H1 (cell line): ENCODE measurements around the gene CCNK. TPM values are rescaled to one million over a fixed set of nuclear protein-coding genes. Genes with fewer than 3 reads are reported as not detected.

Source experiments
- CTCF ChIA-PET: fragments of 300-600 bp; sonication (Branson Sonifier 250); formaldehyde crosslinking; loops from one replicate; lab custom pipeline; 2021; ENCODE audit not compliant: partially characterized antibody; lab: Charles Lee
- POLR2A ChIA-PET: fragments of 300-600 bp; sonication (Branson Sonifier 250); formaldehyde crosslinking; loops from one replicate; lab custom pipeline; 2021; ENCODE audit warnings: inconsistent platforms; ENCODE audit not compliant: partially characterized antibody; lab: Charles Lee
- DNase-seq, 2 experiments: peaks; one replicate each; pipeline versions ENCODE4 v3.0.0 to v3.0.0-alpha.2; 2010 to 2022; ENCODE audit warnings: low spot score in 2 of 2, low read depth in 1 of 2, mixed read lengths in 1 of 2
- FAIRE-seq: peaks from 2 replicates; lab custom pipeline; 2011; peaks lifted over from hg19 to GRCh38; lab: Jason Lieb, UNC
- H2AFZ ChIP-seq: 2 replicates; pipeline ENCODE4 v1.8.1; 2012; ENCODE audit warnings: low read length, inconsistent platforms
- H2AK5ac ChIP-seq: 2 replicates; pipeline ENCODE4 v1.6.1; 2013; ENCODE audit warnings: low read depth, low read length
- H2BK120ac ChIP-seq: replicated peaks from 2 replicates; pipeline ENCODE3; 2013; ENCODE audit warnings: low read depth, low read length, inconsistent platforms
- H2BK12ac ChIP-seq: 2 replicates; pipeline ENCODE4 v1.6.1; 2013; ENCODE audit warnings: low read depth, low read length
- H2BK15ac ChIP-seq: 2 replicates; pipeline ENCODE4 v1.6.1; 2013; ENCODE audit warnings: low read length
- H2BK20ac ChIP-seq: 2 replicates; pipeline ENCODE4 v1.6.1; 2013; ENCODE audit warnings: low read length
- H2BK5ac ChIP-seq: 2 replicates; pipeline ENCODE4 v1.6.1; 2013; ENCODE audit warnings: low read depth, low read length
- H3K14ac ChIP-seq: 2 replicates; pipeline ENCODE4 v1.6.1; 2013; ENCODE audit warnings: inconsistent platforms; ENCODE audit not compliant: insufficient read length
- H3K18ac ChIP-seq: 2 replicates; pipeline ENCODE4 v1.6.1; 2013; ENCODE audit warnings: low read length; ENCODE audit errors: extremely low read depth
- H3K23ac ChIP-seq: 2 replicates; pipeline ENCODE4 v1.6.1; 2013; ENCODE audit warnings: inconsistent platforms; ENCODE audit not compliant: insufficient read length
- H3K23me2 ChIP-seq: 2 replicates; pipeline ENCODE4 v1.6.1; 2013; ENCODE audit warnings: low read depth, low read length
- H3K27ac ChIP-seq: 2 replicates; pipeline ENCODE4 v1.6.1; 2011; ENCODE audit warnings: low read depth, low read length, inconsistent platforms
- H3K27me3 ChIP-seq, 4 experiments: replicated peaks in 1 of 4; 1 replicate in 1 of 4; 2 replicates in 3 of 4; pipeline versions ENCODE4 v1.6.1 to v1.8.1; 2011 to 2013; ENCODE audit warnings: low read length in 3 of 4, mild to moderate bottlenecking in 3 of 4, inconsistent platforms in 2 of 4, mixed read lengths in 2 of 4, moderate library complexity in 1 of 4; ENCODE audit not compliant: control insufficient read depth in 3 of 4, insufficient read depth in 3 of 4; ENCODE audit errors: extremely low read depth in 1 of 4
- H3K36me3 ChIP-seq, 4 experiments: 2 replicates each; pipeline versions ENCODE4 v1.6.1 to v1.8.1; 2011 to 2013; ENCODE audit warnings: mild to moderate bottlenecking in 4 of 4, low read length in 3 of 4, moderate library complexity in 2 of 4, control low read depth in 1 of 4, inconsistent platforms in 1 of 4; ENCODE audit not compliant: insufficient read depth in 4 of 4, control insufficient read depth in 2 of 4
- H3K4ac ChIP-seq: replicated peaks from 2 replicates; pipeline ENCODE3; 2013; ENCODE audit warnings: low read length, low read depth, mixed read lengths, inconsistent platforms; ENCODE audit not compliant: insufficient read length
- H3K4me1 ChIP-seq, 4 experiments: replicated peaks in 1 of 4; 1 replicate in 1 of 4; 2 replicates in 3 of 4; pipeline versions ENCODE4 v1.6.1 to v1.8.1; 2011 to 2013; ENCODE audit warnings: low read length in 3 of 4, inconsistent platforms in 2 of 4, mixed read lengths in 1 of 4; ENCODE audit not compliant: insufficient read depth in 4 of 4, control insufficient read depth in 3 of 4
- H3K4me2 ChIP-seq, 2 experiments: 2 replicates each; pipeline versions ENCODE4 v1.6.1 to v1.8.1; 2011 to 2013; ENCODE audit warnings: low read depth in 2 of 2, low read length in 2 of 2, control low read depth in 1 of 2, inconsistent platforms in 1 of 2, mild to moderate bottlenecking in 1 of 2; ENCODE audit not compliant: insufficient read depth in 1 of 2
- H3K4me3 ChIP-seq, 4 experiments: fragments of 200-600, 300-600 bp in 1 of 4; sonication (generic), shearing (Covaris generic), sonication (Bioruptor Twin) in 1 of 4; 2 replicates each; pipeline versions ENCODE4 v1.5.1 to v1.8.1; 2011 to 2016; ENCODE audit warnings: low read length in 4 of 4, low read depth in 3 of 4, control low read depth in 2 of 4, inconsistent platforms in 2 of 4, mild to moderate bottlenecking in 2 of 4, mixed read lengths in 1 of 4, moderate library complexity in 1 of 4; ENCODE audit not compliant: insufficient read depth in 2 of 4; ENCODE audit errors: extremely low read depth in 1 of 4
- H3K56ac ChIP-seq: replicated peaks from 2 replicates; pipeline ENCODE3; 2013; ENCODE audit warnings: low read depth, mild to moderate bottlenecking, mixed read lengths, low read length, inconsistent platforms; ENCODE audit not compliant: insufficient read length
- H3K79me1 ChIP-seq: 2 replicates; pipeline ENCODE4 v1.6.1; 2013; ENCODE audit warnings: low read depth, low read length, control low read depth
- H3K79me2 ChIP-seq, 2 experiments: 2 replicates each; pipeline versions ENCODE4 v1.6.1 to v1.8.1; 2012 to 2013; ENCODE audit warnings: low read length in 2 of 2, mild to moderate bottlenecking in 2 of 2, inconsistent platforms in 1 of 2; ENCODE audit not compliant: insufficient read depth in 2 of 2, control insufficient read depth in 1 of 2
- H3K9ac ChIP-seq, 4 experiments: replicated peaks in 1 of 4; 1 replicate in 1 of 4; 2 replicates in 3 of 4; pipeline versions ENCODE4 v1.6.1 to v1.8.1; 2011 to 2013; ENCODE audit warnings: low read depth in 3 of 4, low read length in 3 of 4, control low read depth in 2 of 4, mild to moderate bottlenecking in 2 of 4, moderate library complexity in 2 of 4, inconsistent platforms in 1 of 4; ENCODE audit errors: extremely low read depth in 1 of 4
- H3K9me3 ChIP-seq, 2 experiments: 2 replicates each; pipeline versions ENCODE4 v1.6.1 to v1.8.1; 2012 to 2013; ENCODE audit warnings: mild to moderate bottlenecking in 2 of 2, moderate library complexity in 2 of 2, control low read depth in 1 of 2, inconsistent platforms in 1 of 2, low read depth in 1 of 2, low read length in 1 of 2, mixed read lengths in 1 of 2; ENCODE audit not compliant: insufficient read depth in 2 of 2
- H4K20me1 ChIP-seq, 2 experiments: replicated peaks in 1 of 2; 2 replicates each; pipeline versions ENCODE3 to v1.8.1; 2011 to 2013; ENCODE audit warnings: inconsistent platforms in 2 of 2, low read length in 2 of 2, mild to moderate bottlenecking in 1 of 2; ENCODE audit not compliant: insufficient read depth in 2 of 2, control insufficient read depth in 1 of 2
- H4K5ac ChIP-seq: 2 replicates; pipeline ENCODE4 v1.6.1; 2013; ENCODE audit warnings: low read length, low read depth, mixed read lengths, inconsistent platforms; ENCODE audit not compliant: insufficient read length
- H4K8ac ChIP-seq: 2 replicates; pipeline ENCODE4 v1.8.0; 2013; ENCODE audit warnings: mild to moderate bottlenecking, moderate library complexity, low read length, inconsistent platforms; ENCODE audit not compliant: insufficient read depth; ENCODE audit errors: extremely low read depth
- H4K91ac ChIP-seq: replicated peaks from 2 replicates; pipeline ENCODE3; 2013; ENCODE audit warnings: low read length, mixed read lengths, inconsistent platforms; ENCODE audit not compliant: insufficient read length
- CBX5 ChIP-seq: fragments of 300-800, 300-1000 bp; sonication (generic); IDR thresholded peaks from 2 replicates; pipeline ENCODE4 v1.7.1; 2016; ENCODE audit warnings: antibody characterized with exemption, low read length, low read depth
- CHD1 ChIP-seq: IDR thresholded peaks from 2 replicates; pipeline ENCODE4 v1.6.1; 2012; ENCODE audit warnings: low read depth, low read length, improper control_type of control experiment
- MAFK ChIP-seq: IDR thresholded peaks from 2 replicates; pipeline ENCODE4 v1.6.1; 2012; ENCODE audit warnings: low read depth, mild to moderate bottlenecking, improper control_type of control experiment, low read length
- ZNF274 ChIP-seq: IDR thresholded peaks from 2 replicates; pipeline ENCODE4 v1.7.0; 2012; ENCODE audit warnings: low read length, borderline replicate concordance; ENCODE audit errors: extremely low read depth
- WGBS, 2 experiments: shearing (Covaris generic) in 1 of 2; methylation state at CpG; one replicate each; pipeline versions ENCODE4 v1.1.6 to v1.1.7; 2013 to 2015; ENCODE audit warnings: low lambda C conversion rate in 2 of 2, mixed read lengths in 2 of 2, inconsistent platforms in 1 of 2, low coverage in 1 of 2, missing lambda C conversion rate in 1 of 2; ENCODE audit not compliant: insufficient replicate concordance in 2 of 2, insufficient coverage in 1 of 2, insufficient read length in 1 of 2; ENCODE audit errors: extremely low coverage in 1 of 2, missing lambda C conversion rate in 1 of 2; 5-methylcytosine and 5-hydroxymethylcytosine counted together
- polyA plus RNA-seq, 7 experiments: library from polyadenylated mRNA; depleted of rRNA in 3 of 7; stranded (reverse) in 5 of 7; unstranded in 2 of 7; fragments of >200 nt in 5 of 7; fragments of 200-250 nt in 2 of 7; gene quantifications; 1 replicate in 5 of 7; 2 replicates in 1 of 7; 4 replicates in 1 of 7; pipeline versions ENCODE4 v1.2.1 to v1.2.3, GENCODE V29; 2011 to 2013; ENCODE audit warnings: missing spikeins in 2 of 7, mixed read lengths in 2 of 7
- total RNA-seq: library from RNA; stranded (reverse); fragmentation: NEBNext Ultra II Directional; extraction: Animal tissue kit (Norgen Biotek cat#: 25700); gene quantifications from 2 replicates; pipeline ENCODE4 v1.2.1, GENCODE V29; 2021
- TF ChIP-seq, protein P1 (sequence below), 3 experiments: IDR thresholded peaks; 1 replicate in 2 of 3; 2 replicates in 1 of 3; pipeline versions ENCODE4 v1.5.1 to v1.6.1; 2011; ENCODE audit warnings: low read length in 3 of 3, mild to moderate bottlenecking in 3 of 3, inconsistent platforms in 2 of 3, low read depth in 1 of 3, moderate library complexity in 1 of 3; ENCODE audit not compliant: insufficient read depth in 1 of 3; ENCODE audit errors: control extremely low read depth in 1 of 3

The CCNK gene
- total and polyA plus RNA-seq, 2 of the 8 experiments (the other 6 are each of a cell fraction or from before 2014, with no cell fraction given), result 10.7 to 82.7 TPM

DNA sequence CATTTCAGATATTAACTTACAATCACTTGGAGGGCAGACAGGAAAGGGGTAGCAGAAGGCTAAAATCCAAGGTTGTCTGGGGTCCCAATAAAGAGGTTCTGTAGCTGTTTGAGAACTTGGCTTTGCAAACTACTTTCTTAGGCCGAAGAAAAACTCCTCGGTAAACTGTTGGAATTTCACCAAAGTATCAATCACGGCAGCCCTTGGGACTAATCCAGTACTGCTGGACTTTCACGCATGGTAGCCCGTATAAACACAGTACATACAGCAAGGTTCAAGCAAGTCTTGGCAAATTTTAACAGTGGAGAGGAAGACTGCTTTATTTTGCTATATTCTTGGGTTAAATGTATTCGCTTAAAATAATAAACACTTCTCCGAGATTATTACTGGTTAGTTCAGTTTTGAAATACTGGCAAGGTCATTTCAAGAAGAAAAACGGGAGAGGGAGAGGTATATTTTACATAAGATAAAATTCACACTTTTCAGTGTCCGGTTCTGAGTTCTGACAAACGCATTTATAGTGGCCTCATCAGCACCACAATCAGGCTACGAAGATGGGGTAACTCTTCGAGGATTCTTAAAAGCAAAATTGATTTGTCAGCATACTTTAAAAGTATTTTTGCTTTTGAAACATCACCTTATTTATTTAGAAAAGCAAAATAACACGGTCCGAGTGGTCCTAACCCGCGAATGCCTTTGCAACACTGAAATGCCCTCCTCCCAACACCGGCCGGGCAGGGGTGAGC is 1.9 kb upstream of the CCNK start:
- Histone ChIP-seq H2BK5ac (no peak overlapping the region), H2BK20ac (no peak overlapping the region), H3K18ac (no peak overlapping the region), H3K9me3 (no peaks in the 10 kb centered on the region), H2BK15ac (no peak overlapping the region), H2AK5ac (no peak overlapping the region), H3K27me3 (no peaks in the 10 kb centered on the region), H3K36me3 (no peaks in the 10 kb centered on the region), H3K56ac (no peak overlapping the region), H3K23ac (no peak overlapping the region), H4K5ac (no peak overlapping the region), H2AFZ (no peak overlapping the region), H3K79me1 (peaks cover 2% of the 10 kb centered on the region; the same call in 1 of the 2 replicates), H3K4me3 (peak overlapping the region; percentile 69 to 95 (median 82)), H4K91ac (no peak overlapping the region), H2BK120ac (no peak overlapping the region), H3K23me2 (peaks cover 4% of the 10 kb centered on the region), H3K9ac (peak overlapping the region in 1 of 4 experiments; percentile 41; a peak in 4 of 7 replicates), H3K27ac (no peak overlapping the region), H3K4me2 (peak overlapping the region; percentile 56 to 82), H3K14ac (no peak overlapping the region), H4K20me1 (peaks cover 4 to 18% of the 10 kb centered on the region in 2 experiments), H3K4me1 (peaks cover 0 to 10% (median 4%) of the 10 kb centered on the region in 4 experiments; a peak in 5 of 7 replicates), H3K4ac (no peak overlapping the region), H3K79me2 (peaks cover 24 to 83% of the 10 kb centered on the region in 2 experiments), H2BK12ac (no peak overlapping the region), H4K8ac (peak overlapping the region; percentile 39; the same call in 1 of the 2 replicates)
- TF ChIP-seq CBX5 (no peak), MAFK (no peak), CHD1 (no peak), ZNF274 (no peak)
- TF ChIP-seq, protein P1, sequence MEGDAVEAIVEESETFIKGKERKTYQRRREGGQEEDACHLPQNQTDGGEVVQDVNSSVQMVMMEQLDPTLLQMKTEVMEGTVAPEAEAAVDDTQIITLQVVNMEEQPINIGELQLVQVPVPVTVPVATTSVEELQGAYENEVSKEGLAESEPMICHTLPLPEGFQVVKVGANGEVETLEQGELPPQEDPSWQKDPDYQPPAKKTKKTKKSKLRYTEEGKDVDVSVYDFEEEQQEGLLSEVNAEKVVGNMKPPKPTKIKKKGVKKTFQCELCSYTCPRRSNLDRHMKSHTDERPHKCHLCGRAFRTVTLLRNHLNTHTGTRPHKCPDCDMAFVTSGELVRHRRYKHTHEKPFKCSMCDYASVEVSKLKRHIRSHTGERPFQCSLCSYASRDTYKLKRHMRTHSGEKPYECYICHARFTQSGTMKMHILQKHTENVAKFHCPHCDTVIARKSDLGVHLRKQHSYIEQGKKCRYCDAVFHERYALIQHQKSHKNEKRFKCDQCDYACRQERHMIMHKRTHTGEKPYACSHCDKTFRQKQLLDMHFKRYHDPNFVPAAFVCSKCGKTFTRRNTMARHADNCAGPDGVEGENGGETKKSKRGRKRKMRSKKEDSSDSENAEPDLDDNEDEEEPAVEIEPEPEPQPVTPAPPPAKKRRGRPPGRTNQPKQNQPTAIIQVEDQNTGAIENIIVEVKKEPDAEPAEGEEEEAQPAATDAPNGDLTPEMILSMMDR (IDR thresholded peaks at IDR 0.05; ENCODE audit: control extremely low read depth in 1 of 3, insufficient read depth in 1 of 3, low read depth in 1 of 3, low read length in 3 of 3), result peak in 1 of 3 experiments; percentile 13; a peak in 1 of 4 replicates
- ChIA-PET POLR2A (interaction anchor here (0.6 to 0.7 kb wide), 2 partner anchors 10 to 11 kb away, joined by 3 read pairs; no protein-coding TSS in a partner anchor), CTCF (interaction anchor here (0.6 to 1.0 kb wide), 5 partner anchors 15 to 117 kb away, joined by 3 to 4 read pairs (median 3); no protein-coding TSS in a partner anchor)
- FAIRE-seq (no peak), DNase-seq (no peak)
- WGBS, 2 experiments, result 42% methylated on average over 18 of the region's 18 CpGs; no CpG with 5 or more reads in 1 of the 2 experiments
